Measurements from ENCODE around the gene SAMD14.

SAMD14 gene

GRCh38 chr17:50129728-50130558 lies at the start of gene SAMD14:
TSS of gene SAMD14 (minus strand) at chr17:50130160. CDS start at chr17:50124959, 5,201 bp downstream.
- DNase-seq = peak in 5 of 14 donors; percentile 25 to 86 (median 29)

- DNase-seq = peak in 9 of 14 donors; percentile 17 to 70 (median 43)
Measured at GRCh38 chr17:50177983-50178834, 48.2 kb upstream of the SAMD14 start.

- no peak for DNase-seq
Measured at GRCh38 chr17:50177476-50177875, 47.5 kb upstream of the SAMD14 start.

GRCh38 chr17:50176559-50177357 lies 46.8 kb upstream of the SAMD14 start:
- peak in 1 of 14 donors; percentile 5 for DNase-seq

- no peak for DNase-seq
Measured at GRCh38 chr17:50175035-50175807, 45.3 kb upstream of the SAMD14 start.

GRCh38 chr17:50174444-50174843 lies 44.5 kb upstream of the SAMD14 start:
- no peak for DNase-seq

GRCh38 chr17:50173335-50173941 lies 43.5 kb upstream of the SAMD14 start:
- DNase-seq = no peak

GRCh38 chr17:50172936-50173334 lies 43.0 kb upstream of the SAMD14 start:
- no peak for DNase-seq

- peak in 1 of 14 donors; percentile 66 for DNase-seq
Measured at GRCh38 chr17:50172130-50172529, 42.2 kb upstream of the SAMD14 start.

GRCh38 chr17:50171371-50172071 lies 41.6 kb upstream of the SAMD14 start:
- DNase-seq = no peak

- DNase-seq = no peak
Measured at GRCh38 chr17:50170662-50171370, 40.9 kb upstream of the SAMD14 start.

- no peak for DNase-seq
Measured at GRCh38 chr17:50169881-50170459, 40.0 kb upstream of the SAMD14 start.

GRCh38 chr17:50169121-50169764 lies 39.3 kb upstream of the SAMD14 start:
- peak in 4 of 14 donors; percentile 15 to 44 (median 36) for DNase-seq

- no peak for DNase-seq
Measured at GRCh38 chr17:50168319-50168718, 38.4 kb upstream of the SAMD14 start.

- no peak for DNase-seq
Measured at GRCh38 chr17:50167371-50167770, 37.4 kb upstream of the SAMD14 start.

GRCh38 chr17:50166518-50167181 lies 36.7 kb upstream of the SAMD14 start:
- DNase-seq = no peak

- DNase-seq = no peak
Measured at GRCh38 chr17:50165867-50166517, 36.0 kb upstream of the SAMD14 start, which contains the start of gene SGCA. TSS of gene SGCA (plus strand) at chr17:50166005. CDS start at chr17:50166041, 36 bp downstream.

GRCh38 chr17:50165466-50165865 lies 35.5 kb upstream of the SAMD14 start:
- no peak for DNase-seq

All from C1 segment of cervical spinal cord (tissue), 14 donors.